Activated gamma-delta T cell treated with anti-CD3 and anti-CD28 coated beads, Interleukin-2, amount 50 U/mL, for 16 hours (primary cell): ENCODE data around the gene TCOF1.

ENCODE experiments used
- DNase-seq: peaks from one replicate; pipeline ENCODE4 v3.0.0-alpha.2; 2020; ENCODE audit warnings: low read depth

Gene TCOF1

DNA sequence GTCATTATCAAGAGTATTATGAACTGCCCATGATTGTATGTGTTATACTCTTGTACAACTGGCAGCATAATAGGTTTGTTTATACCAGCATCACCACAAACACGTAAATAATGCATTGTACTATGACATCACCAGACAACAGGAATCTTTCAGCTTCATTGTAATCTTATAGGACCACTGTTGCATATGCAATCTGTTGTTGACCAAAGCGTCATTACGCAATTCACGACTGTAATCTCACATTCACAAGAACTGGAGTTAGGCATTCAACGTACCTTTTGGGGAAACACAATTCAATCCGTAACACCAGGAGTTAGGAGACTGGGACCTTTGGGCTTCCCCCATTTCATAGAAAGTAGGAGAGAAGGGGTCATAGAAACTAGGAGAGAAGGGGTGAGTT lies 34.4 kb upstream of the TCOF1 start:
- DNase-seq = no peak

DNA sequence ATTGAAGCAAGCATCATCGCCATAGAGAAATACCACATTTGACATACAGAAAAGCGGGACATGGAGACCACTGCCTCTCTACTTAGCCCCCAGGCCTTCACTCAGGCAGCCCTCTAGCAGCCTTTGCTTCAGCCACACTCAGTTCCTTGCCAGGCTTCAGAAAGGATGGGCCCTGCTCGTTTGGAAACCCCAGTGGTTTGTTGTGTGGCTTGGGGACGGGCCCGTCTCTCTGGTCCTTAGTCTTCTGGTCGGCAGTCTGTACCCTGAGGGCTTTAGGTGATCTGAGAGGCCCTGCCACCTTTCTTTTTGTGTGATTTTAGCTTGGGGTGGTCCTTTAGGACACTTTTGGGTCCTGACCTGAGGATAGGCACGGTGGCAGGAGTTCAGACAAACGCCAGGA lies 33.7 kb upstream of the TCOF1 start:
- DNase-seq = no peak

DNA sequence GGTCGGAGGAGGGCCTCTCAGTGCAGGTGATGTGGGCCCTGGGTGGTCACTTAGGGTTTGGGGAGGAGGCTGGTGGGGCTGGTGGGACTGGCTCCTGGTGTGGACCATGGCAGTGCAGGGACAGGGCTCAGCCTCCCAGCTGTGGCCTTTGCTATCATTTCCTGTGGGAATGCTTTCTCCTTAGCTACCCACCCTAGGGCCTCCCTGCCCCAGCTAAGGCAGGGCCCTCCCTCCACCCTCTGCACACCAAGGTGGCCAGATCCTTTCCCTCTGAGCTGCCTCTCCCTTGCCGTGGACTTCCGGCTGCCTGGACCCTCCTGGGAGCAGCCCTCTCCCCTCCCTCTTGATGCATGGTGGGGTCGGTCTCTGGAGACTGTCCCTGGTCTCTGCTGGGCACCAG lies 32.1 kb upstream of the TCOF1 start:
- DNase-seq = no peak

- DNase-seq = no peak
Observed at GRCh38 chr5:150326707-150327106, 30.8 kb upstream of the TCOF1 start.

DNA sequence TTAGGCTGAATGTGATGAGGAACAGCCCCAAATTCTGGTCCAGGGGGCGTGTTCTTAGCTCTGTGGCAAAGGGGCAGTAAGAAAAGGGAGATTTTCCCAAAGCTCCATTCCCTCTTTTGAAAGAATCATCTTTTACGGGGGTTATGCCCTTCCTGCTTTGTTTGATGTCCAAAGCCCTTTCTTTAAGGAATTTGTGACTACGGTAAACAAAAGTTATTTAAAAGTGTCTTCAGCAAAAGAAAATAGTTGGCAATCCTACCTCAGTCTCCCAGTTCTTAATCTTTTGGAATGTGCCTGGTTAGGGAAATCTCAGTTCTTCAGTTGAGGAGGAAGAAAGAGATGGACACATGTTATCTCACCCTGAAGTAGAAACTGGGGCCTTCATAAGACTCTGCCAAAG lies 30.4 kb upstream of the TCOF1 start:
- DNase-seq = no peak

GRCh38 chr5:150328515-150328914 lies 29.0 kb upstream of the TCOF1 start:
- no peak for DNase-seq

DNA sequence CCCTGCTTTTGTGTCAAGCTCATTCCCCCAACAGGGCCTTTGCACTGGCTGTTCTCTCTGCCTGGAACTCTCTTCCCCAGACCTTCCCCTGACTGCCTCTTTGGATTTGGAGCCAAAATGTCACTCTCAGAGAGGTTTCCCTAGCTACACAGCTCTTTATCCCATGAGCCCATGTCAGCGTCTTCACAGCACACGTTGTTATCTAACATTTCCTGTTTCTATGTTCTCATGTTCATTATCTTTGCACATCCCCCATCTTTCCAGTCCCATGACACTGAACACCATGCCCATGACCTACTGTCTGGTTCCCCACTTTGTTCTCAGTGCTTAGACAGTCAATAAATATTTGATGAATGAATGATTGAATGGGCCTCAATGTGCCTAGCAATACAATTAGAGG lies 28.5 kb upstream of the TCOF1 start:
- no peak for DNase-seq

DNA sequence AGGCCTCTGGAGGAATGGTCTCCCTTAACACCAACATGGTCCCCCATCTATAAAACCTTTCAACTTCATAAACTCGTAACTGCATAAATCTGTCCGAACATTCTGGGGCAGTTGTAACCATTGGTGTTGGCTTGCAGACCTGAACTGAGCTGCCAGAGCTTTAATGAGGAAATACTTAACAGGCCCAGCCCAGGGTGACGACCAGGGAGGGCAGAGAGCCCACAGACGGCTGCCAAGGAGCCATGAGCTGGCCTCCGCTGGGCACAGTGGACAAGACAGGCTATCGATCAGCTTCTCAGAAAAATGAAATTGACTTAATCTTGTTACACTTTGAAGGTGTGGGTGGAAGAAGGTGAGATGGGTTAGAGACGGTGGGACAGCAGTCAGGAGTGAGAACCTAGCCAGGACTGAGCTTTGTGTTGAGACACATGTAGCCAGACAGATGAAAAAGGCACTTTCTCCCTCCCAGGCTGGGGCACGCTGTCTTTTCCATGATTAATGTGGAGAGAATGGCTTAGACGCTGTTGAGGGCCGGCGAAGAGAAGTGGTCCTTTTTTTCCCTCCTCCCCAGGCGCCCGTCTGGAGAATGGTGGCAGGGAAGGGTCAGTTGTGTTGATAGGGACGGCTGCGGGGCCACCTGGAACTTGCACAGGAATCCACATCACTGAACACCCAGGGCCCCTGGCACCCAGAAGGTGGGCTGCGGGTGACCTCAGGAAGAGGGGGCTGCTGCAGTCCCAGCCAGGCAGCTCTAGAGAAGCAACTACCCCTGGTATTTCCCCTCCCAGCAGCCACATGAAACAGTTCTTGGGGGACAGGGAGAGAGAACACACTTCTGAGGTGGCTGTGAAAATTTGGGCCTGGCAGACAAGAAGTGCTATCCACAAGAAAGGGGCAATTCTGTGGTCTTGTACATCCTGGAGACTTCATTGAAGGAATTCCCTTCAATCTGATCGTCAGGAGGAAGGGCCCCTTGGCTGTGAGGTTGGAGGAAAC lies 27.3 kb upstream of the TCOF1 start:
- DNase-seq = no peak

DNA sequence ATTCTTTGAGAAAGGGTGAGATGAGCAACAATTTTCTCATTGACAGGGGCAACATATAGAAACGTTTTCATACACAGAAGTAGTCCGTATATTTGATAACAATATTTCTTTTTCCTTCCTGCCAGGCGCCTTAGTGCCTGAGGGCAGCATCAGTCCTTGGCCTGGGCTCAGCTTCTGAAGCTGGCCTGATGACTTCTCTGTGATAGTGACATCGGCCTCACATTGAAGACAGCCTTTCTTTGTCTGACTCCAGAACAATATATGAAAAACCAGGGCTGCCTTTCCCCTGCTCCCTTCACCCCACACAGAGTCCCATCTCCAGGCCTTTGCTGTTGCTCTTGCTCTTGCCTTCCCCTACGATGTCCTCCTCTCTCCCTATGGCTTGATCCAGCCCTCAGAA lies 24.1 kb upstream of the TCOF1 start:
- DNase-seq = no peak

GRCh38 chr5:150335778-150336177 lies 21.7 kb upstream of the TCOF1 start:
- no peak for DNase-seq

GRCh38 chr5:150338546-150338945 lies 19.0 kb upstream of the TCOF1 start:
- DNase-seq = no peak

- DNase-seq = no peak
Observed at GRCh38 chr5:150339165-150339564, 18.3 kb upstream of the TCOF1 start.

GRCh38 chr5:150339841-150340240 lies 17.7 kb upstream of the TCOF1 start:
- no peak for DNase-seq

GRCh38 chr5:150340614-150341255 lies 16.8 kb upstream of the TCOF1 start:
- no peak for DNase-seq

- DNase-seq = no peak
Observed at GRCh38 chr5:150341331-150341730, 16.2 kb upstream of the TCOF1 start.

- DNase-seq = no peak
Observed at GRCh38 chr5:150341989-150342388, 15.5 kb upstream of the TCOF1 start.

DNA sequence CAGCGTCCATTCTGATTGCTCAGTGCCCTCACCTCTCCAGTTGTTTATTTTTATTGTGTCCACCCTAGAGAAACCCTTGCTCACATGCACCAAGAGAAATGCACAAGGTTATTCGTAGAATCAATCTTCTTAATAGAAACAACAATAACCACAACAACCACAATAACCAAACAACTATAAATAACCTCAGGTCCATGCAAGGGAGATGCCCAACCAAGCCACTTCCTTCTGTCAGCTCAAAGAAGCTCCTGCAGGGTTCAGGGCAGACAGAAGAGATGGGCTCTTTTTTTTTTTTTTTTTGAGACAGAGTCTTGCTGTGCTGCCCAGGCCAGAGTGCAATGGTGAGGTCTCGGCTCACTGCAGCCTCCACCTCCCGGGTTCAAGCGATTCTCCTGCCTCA lies 14.9 kb upstream of the TCOF1 start:
- no peak for DNase-seq

GRCh38 chr5:150343994-150344631 lies 13.4 kb upstream of the TCOF1 start:
- no peak for DNase-seq

DNA sequence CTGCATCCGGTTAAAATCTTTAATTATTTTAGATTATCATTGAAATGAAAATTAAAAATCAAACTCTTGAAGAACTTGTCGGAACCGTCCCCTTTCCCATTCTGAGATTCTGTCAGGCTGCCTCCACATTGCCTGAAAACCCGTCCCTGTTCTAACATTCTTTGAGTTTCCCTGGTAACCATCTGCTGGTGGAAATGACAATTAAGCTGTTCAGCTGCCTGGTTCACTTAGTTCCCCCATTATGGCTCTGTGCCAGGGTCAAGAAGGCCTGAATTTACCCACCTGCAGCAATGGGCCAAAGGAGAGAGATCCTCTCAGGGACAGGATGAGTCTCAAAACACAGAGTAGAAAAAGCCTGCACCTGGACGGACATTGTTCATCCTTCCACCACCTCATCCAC lies 11.8 kb upstream of the TCOF1 start:
- DNase-seq = no peak

DNA sequence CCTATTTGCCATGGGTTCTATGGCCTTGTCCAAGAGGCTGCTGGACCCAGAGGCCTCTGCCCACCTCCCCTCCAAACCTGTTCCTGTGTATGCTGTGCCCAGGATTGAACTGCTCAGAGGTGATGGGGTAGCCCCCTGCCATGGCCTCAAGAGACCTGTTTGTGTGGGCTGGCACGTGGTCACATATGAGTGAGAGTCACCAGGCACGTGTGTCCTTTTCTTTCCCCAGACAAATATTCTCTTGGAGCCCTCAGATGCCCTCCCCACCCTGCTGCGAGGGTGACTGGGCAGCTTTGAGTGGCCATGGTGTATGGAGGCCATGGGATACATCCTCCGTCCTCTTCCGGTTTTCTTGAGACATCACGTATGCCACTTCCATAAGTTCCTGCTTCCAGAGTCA lies 10.9 kb upstream of the TCOF1 start:
- no peak for DNase-seq

GRCh38 chr5:150347003-150347402 lies 10.5 kb upstream of the TCOF1 start:
- DNase-seq = no peak

DNA sequence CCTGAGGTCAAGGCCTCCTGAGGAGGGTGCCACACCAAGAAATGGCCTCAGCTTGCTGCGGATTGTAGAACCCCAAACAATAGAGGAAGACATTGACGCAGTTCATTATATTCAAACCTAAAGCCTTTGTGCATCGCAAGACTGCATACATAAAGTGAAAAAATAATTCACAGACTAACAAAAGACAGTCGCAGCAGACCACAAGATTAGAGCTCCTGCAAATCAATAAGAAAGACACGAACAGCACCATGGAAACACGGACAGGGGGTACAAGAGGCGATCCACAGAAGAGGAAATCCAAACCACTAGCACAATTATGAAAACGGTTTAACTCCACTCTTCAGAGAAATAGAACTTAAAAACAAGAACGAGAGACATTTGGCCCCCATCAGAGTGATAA lies 10.0 kb upstream of the TCOF1 start:
- DNase-seq = no peak

DNA sequence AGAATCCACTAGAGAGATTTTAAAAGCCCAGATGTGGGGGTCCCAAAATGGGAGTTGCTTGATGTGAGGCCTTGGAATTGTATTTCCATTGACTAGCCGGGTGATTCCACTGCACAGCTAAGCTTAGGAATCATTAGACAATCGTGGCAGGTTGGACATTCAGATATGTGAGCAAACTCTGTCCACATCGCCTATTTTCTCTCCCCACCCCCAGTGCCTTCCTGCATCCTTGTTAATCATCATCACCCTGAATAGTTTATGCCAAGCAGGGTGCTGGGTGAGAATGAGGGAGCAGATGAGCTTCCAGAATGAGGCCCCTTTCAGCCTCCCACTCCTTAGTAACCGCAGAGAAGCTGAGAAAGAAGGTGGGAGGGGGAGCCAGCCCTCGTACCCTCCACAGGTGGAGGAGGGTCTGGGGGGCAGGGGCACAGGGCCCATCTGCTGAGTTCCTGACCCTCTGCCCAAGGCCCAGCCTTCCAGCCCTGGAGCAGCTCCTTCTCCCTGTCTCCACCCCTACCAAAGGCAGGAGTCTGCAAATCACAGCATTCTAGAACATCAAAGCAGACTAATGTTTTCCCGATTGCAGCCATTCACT lies 7.7 kb upstream of the TCOF1 start:
- no peak for DNase-seq
